Activated CD8-positive, alpha-beta memory T cell treated with anti-CD3 and anti-CD28 coated beads for 4 hours (primary cell): ENCODE data around the gene GTF2H2C.
"Not testable (repeated sequence)": the region's sequence is repeated elsewhere in the genome, so short reads cannot be mapped to it uniquely, and the experiment has no call there.

Experiments used
- DNase-seq, 2 donors: peaks; one replicate each; pipeline ENCODE4 v3.0.0-alpha.2; 2020; ENCODE audit warnings: low read depth in 2 of 2

Gene GTF2H2C

DNA sequence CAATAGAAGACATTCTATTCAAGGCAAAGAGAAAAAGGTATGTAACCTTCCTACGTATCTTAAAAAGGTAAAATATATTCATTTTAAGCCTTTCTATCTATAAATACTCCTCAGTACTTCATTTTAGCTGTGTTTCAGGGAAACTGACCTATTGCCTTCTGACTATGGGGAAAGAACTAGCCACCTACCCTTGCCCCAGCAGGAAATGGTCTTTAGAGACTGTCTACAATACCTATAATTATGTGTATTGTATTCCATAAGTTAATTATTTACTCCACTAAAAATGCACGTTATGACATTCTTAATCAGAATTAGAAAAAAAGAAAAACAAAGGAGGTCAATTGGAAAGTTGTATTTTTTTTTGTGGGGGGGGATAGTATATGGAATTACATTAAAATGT lies 6.2 kb downstream of the GTF2H2C start:
- not testable (repeated sequence) for DNase-seq

DNA sequence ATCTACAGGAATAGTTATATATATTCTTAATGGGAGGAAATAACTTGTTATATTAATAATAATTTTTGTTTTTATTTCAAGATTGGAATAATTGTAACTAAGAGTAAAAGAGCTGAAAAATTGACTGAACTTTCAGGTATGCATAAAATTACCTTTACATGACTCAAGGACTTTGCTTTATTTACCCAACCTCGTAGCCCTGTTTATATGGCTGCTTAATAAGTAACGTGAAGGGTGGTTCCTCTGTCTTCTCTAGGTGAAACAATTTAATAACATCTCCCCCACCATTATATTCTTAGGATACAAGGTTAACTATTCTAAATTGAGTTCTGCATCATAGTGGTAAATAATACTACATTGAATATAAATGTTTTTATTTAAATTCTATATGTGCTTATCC lies 8.1 kb downstream of the GTF2H2C start:
- DNase-seq: not testable (repeated sequence)

- not testable (repeated sequence) for DNase-seq
These were observed 23.4 kb downstream of the GTF2H2C start for GRCh38 chr5:69583356-69583755.

- not testable (repeated sequence) for DNase-seq
These were observed 36.3 kb downstream of the GTF2H2C start for GRCh38 chr5:69596114-69596840.

GRCh38 chr5:69601947-69602346 lies 42.0 kb downstream of the GTF2H2C start:
- not testable (repeated sequence) for DNase-seq

DNA sequence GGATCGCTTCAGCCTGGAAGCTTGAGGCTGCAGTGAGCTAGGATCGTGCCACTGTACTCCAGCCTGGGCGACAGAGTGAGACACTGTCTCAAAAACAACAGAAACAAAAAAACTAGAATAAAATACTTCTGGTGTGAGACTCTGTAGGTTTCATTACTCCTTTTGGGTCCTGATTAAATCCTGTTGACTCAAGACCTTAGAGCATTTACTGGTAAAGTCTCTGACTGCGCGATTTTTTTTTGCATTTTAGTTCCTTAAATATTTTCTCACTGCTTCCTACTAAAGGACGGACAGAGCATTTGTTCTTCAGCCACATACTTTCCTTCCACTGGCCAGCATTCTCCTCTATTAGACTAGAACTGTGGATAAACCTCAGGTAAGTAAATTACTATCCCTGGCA lies 46.8 kb downstream of the GTF2H2C start:
- not testable (repeated sequence) for DNase-seq

DNA sequence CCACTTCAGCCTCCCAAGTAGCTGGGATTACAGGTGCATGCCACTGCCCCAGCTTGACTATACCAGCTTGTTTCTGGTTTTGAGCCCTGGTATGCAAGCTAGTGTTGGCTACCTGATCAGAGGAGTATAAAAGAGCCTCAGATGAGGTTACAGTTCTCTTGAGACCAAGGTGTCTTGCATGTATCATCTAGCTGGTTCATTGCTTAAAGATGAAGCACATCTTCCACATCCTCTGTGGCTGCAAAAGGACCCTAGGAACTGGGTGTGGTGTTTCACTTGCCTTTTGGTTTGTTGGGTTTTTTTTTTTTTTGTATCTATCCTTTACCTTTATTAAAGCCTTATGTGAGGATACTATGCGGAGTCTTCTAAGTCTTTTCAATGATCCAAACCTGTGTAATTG lies 47.8 kb downstream of the GTF2H2C start:
- not testable (repeated sequence) for DNase-seq

GRCh38 chr5:69608861-69609496 lies 49.0 kb downstream of the GTF2H2C start:
- DNase-seq: not testable (repeated sequence)

DNA sequence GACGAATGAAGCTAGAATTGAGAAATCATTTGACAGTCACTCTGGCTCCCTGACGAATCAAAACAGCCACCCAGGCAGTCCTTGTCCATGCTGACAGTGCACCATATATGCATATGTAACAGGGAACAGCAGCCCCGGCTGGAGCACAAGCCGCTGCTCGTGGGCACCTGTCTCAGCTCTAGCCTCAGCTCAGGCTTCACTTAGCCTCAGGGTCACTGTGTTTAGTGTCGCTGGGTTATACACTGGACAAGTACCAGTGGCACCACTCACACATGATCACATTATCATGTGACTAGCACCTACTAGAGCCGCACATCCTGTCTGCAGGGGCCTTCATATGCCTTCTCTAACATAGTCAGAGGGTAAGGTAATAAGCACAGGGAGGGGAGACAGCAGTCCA lies 54.9 kb downstream of the GTF2H2C start:
- not testable (repeated sequence) for DNase-seq

GRCh38 chr5:69631879-69632278 lies 71.9 kb downstream of the GTF2H2C start:
- DNase-seq: not testable (repeated sequence)
